Uterus (tissue), 2 donors: Measurements from ENCODE around the gene SEC22C.

Experiments
- POLR2A ChIP-seq, 2 donors: fragments of 450-650 bp; IDR thresholded peaks; one replicate each; pipeline ENCODE4 v1.6.1; 2016; ENCODE audit warnings: antibody characterized with exemption in 2 of 2, mild to moderate bottlenecking in 1 of 2, moderate library complexity in 1 of 2
- TF ChIP-seq, protein P1 (sequence below), 4 experiments: fragments of 200-600 bp in 2 of 4; fragments of 450-650 bp in 2 of 4; sonication (generic) in 2 of 4; IDR thresholded peaks; one replicate each; pipeline ENCODE4 v1.5.1; 2016 to 2019; ENCODE audit warnings: antibody characterized with exemption in 4 of 4, mild to moderate bottlenecking in 2 of 4, moderate library complexity in 1 of 4

DNA sequence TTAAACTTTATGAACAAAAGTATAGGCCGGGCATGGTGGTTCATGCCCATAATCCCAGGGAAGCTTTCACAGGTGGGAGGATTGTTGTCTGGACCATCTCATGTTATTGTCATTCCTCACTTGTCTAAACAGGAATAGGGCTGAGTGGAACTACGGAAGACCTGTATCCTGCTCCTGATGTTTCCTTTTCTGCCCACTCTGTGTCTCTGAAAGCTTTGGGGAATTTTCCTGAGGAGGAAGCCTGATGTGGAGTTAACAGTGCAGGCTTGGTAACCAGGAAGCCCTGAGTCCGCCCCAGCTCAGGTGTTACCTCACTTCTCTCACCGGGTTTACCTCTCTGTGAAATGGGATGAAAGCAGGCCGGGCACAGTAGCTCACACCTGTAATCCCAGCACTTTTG is 6.9 kb upstream of the SEC22C start:
- TF ChIP-seq POLR2A (IDR thresholded peaks at IDR 0.05) = no peak
- TF ChIP-seq, protein P1, sequence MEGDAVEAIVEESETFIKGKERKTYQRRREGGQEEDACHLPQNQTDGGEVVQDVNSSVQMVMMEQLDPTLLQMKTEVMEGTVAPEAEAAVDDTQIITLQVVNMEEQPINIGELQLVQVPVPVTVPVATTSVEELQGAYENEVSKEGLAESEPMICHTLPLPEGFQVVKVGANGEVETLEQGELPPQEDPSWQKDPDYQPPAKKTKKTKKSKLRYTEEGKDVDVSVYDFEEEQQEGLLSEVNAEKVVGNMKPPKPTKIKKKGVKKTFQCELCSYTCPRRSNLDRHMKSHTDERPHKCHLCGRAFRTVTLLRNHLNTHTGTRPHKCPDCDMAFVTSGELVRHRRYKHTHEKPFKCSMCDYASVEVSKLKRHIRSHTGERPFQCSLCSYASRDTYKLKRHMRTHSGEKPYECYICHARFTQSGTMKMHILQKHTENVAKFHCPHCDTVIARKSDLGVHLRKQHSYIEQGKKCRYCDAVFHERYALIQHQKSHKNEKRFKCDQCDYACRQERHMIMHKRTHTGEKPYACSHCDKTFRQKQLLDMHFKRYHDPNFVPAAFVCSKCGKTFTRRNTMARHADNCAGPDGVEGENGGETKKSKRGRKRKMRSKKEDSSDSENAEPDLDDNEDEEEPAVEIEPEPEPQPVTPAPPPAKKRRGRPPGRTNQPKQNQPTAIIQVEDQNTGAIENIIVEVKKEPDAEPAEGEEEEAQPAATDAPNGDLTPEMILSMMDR (IDR thresholded peaks at IDR 0.05) = no peak
